ENCODE data around the gene ALPK3.

Gene ALPK3

DNA sequence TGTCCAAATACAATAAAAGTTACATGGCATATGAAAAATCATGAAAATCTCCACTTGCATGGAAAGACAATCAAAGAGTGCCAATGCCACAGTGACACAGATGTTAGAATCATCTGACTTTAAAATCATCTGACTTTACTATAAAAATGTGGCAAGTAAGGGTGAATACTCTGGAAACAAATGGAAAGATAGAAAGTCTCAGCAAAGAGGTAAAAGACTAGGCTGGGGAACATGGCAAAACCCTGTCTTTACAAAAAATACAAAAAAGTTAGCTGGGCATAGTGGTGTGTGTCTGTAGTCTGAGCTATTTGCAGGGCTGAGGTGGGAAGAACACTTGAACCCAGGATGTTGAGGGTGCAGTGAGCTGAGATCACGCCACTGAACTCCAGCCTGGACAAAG lies 29.1 kb downstream of the ALPK3 start:
- DNase-seq (ENCODE audit: low read depth) = no peak

DNA sequence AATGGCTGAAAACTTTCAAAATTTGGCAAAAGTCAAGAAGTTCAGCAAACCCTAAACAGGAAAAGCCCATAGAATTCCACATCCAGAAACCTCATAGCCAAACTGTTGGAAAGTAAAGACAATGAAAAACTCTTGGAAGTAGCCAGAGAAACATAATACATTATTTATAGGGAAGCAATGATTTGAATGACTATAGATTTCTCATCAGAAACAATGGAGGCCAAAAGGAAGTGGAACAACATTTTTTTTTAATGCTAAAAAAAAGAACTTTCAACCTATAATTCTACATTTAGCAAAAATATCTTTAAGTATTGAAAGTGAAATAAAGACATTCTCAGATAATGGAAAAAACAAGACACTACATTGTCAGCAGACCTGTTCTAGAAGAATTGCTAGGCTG lies 30.2 kb downstream of the ALPK3 start:
- no peak for DNase-seq (ENCODE audit: low read depth)

DNA sequence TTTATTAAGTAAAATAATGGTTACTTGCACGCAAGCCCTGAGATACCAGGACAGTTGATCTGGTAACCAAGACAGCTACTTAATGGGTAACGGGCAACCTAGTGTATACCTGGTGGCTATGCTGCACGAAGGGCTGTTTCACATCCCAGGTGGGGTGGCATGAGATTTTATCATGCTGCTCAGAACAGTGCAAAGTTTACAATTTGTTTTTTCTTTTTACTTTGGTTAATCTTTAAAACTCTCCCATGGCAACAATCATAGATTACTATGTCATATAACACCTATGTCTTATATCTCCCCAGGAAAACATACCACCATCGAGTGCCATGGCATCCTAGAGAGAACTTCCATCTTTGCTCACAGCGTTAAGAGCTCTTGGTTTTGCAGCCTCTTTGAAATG lies 35.1 kb downstream of the ALPK3 start:
- no peak for DNase-seq (ENCODE audit: low read depth)

DNA sequence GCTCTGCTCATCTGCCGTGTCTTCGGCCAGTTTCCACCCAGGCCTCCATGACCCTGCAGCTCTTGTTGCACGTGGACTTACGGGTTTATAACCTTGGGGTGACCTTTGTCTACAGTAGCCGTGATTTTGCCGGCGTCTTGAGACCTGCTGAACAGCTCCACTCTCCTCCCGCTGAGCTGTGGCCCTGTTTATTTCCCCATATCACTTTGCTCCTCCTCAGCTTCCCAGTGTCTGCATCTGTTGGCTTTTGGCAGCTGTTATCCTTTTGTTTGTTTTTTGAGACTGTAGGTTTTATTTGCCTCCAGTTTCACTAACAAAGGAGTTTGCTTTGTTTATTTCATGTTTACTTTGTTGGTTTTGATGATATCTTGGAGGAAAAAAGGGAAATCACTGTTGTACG lies 38.0 kb downstream of the ALPK3 start:
- DNase-seq (ENCODE audit: low read depth) = no peak

DNA sequence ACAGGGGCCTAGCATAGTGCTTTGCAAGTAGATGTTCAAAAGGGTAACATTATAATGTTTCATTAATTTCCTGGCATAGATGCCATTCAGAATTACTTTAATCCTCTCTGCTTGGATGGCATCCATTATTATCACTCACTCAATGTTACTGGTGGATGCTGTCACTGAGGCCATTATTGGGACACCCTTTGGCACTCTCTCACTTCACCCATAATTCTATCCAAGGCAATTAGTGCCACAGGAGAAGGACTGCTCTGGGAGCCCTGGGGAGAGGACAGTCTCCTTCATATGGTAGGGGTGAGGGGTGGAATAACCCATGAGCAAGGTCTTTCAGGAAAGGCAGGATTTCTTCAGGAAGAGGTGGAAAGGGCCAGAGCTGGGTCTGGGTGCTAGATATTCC lies 38.6 kb downstream of the ALPK3 start:
- DNase-seq (ENCODE audit: low read depth) = no peak

DNA sequence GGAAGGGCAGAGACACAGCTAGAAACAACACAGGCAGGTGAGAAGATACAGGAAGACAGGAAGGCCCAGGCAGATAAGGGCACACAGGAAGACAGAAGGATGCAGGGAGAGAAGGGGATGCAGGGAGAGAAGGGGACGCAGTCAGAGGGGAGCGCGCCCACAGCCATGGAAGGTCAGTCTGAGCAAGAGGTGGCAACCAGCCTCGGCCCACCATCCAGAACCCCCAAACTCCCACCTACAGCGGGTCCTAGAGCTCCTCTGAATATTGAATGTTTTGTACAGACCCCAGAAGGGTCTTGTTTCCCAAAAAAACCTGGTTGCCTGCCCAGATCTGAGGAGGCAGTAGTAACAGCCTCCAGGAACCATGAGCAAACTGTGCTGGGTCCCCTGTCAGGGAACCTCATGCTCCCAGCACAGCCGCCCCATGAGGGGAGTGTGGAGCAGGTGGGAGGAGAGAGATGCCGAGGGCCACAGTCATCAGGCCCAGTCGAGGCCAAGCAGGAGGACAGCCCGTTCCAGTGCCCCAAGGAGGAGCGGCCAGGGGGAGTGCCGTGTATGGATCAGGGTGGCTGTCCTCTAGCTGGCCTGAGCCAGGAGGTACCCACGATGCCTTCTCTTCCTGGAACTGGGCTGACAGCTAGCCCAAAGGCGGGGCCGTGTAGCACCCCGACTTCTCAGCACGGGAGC lies 39.7 kb downstream of the ALPK3 start:
- no peak for DNase-seq (ENCODE audit: low read depth)

DNA sequence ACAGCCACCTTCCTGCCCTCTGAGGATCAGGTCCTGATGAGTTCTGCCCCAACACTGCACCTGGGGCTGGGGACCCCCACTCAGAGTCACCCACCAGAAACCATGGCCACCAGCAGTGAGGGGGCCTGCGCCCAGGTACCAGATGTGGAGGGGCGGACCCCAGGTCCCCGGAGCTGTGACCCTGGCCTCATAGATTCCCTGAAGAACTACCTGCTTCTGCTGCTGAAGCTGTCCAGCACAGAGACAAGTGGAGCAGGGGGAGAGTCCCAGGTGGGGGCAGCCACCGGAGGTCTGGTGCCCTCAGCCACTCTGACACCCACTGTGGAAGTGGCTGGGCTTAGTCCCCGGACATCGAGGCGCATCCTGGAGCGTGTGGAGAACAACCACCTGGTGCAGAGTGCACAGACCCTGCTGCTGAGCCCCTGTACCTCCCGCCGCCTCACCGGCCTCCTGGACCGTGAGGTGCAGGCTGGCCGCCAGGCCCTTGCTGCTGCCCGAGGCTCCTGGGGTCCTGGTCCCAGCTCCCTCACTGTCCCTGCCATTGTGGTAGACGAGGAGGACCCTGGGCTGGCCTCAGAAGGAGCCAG lies 40.4 kb downstream of the ALPK3 start:
- DNase-seq (ENCODE audit: low read depth) = no peak

DNA sequence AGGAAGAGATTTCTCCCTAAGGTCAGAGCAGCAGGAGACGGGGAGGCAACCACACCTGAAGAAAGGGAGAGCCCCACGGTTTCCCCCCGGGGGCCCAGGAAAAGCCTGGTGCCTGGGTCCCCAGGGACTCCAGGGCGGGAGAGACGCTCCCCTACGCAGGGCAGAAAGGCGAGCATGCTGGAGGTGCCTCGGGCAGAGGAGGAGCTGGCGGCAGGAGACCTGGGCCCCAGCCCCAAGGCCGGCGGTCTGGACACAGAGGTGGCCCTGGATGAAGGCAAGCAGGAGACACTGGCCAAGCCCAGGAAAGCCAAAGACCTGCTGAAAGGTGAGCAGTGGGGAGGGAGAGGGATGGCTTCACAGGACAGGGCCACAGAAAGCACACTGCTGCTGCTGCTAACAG lies 41.1 kb downstream of the ALPK3 start:
- DNase-seq (ENCODE audit: low read depth) = no peak

DNA sequence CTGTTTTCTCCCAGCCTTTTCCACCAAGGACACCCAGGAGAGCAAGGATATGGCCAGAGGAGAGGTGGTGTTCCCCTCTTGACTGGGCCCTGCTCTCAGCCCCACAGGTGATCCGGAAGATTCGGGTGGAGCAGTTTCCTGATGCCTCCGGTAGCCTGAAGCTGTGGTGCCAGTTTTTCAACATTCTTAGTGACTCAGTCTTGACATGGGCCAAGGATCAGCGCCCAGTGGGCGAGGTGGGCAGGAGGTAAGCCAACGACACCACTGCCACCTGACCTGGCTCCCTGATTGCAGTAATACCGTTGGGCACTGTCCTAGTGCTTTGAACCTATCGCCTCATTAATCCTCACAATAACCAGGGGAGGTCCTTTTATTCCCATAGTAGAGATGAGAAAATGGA lies 42.0 kb downstream of the ALPK3 start:
- no peak for DNase-seq (ENCODE audit: low read depth)

DNA sequence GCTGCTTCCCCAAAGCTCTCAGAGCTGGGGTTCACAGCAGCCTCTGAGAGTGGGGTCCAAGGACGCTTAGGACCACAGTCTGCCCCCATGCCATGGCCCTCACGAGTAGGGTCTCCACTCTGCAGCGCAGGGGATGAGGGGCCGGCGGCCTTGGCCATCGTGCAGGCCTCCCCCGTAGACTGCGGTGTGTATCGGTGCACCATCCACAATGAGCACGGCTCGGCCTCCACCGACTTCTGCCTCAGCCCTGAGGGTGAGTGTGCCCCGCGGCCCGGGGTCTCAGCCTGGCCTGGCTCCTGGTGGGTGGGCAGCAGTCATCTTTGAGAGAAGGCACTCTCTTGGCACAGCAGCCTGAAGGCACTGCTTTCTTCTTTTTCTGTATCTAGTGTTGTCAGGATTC lies 42.5 kb downstream of the ALPK3 start:
- DNase-seq (ENCODE audit: low read depth) = no peak

DNA sequence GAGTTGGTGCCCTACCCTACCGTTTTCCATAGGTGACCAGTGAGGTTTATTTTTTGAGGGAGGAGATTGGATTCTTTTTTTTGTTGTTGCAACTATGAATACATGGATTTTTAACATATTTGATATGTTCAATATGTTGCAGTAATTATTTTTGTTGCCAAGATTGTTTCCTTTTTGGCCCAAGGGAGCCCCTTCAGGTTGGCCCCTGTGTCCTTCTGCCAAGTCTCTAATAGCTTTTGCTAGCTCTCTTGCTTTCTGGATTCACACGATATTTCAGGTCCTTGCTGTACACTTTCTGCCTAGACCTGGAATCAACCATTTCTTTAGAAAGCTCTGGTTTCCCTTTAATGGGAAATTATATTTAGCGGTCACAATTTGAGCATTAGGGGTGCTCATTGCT lies 44.6 kb downstream of the ALPK3 start:
- DNase-seq (ENCODE audit: low read depth) = no peak

DNA sequence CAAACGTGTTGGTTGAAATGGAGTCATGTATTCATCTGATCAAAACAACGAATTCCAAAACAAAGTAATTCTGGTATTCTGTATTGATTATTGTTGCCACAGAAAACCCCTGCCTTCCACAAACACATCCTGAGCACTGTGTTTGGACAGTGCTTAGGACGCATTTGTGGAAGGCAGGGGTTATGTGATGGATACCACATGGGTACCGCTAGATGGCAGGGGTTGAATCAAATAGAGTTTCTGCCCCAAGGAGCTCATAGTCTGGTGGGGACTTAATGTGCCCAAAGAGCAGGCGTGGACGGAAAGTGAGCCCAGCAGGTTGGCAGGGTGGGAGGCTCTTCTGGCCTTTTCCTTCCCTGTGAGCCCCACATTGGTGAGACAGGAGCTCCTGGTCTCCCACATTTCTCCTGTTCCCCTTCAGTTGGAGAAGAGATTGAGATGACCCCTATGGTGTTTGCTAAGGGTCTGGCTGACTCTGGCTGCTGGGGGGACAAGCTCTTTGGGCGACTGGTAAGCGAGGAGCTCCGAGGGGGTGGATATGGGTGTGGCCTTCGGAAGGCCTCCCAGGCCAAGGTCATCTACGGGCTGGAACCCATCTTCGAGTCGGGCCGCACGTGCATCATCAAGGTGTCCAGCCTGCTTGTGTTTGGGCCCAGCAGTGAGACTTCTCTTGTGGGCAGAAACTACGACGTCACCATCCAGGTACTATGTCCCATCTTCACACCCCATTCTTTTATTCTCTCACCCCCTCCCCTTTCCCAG lies 45.2 kb downstream of the ALPK3 start:
- no peak for DNase-seq (ENCODE audit: low read depth)

DNA sequence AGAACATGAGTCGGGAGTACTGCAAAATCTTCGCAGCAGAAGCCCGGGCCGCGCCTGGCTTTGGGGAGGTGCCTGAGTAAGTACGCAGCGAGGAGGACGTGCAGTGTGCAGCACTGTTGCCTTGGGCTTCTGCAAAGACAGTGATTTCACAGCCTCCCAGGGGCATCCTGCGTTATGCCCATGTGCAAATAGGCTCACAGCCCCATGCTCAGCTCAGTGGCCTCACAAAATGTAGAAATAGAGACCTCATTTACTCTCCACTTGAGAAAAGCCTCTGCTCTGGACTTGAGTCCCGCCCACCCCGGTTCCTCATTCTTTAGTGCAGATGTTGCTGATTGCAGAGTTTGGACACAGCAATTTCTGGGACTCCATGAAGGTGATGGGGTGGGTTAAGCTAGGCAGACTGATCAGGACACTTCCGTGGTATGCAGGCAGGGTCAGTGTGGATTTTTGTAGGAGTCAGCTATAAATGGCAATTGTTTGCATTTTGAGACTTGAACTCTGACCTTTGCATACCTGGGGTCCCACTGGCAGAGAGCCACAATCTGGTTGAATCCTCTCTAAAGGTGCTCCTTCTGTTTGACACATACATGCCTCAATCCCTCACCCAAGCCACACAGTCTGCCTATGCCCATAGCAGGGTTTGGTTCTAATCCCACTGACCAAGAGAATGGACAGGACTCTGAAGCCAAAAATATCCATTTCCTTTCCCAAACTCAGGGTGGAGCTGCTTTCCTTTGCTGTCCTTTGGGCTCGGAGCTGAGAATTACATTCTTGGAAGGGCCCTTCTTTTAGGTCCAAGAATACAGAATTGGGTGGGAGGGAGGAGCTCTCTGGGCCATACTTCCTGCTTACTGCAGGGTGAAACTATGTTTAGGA lies 46.6 kb downstream of the ALPK3 start:
- no peak for DNase-seq (ENCODE audit: low read depth)

DNA sequence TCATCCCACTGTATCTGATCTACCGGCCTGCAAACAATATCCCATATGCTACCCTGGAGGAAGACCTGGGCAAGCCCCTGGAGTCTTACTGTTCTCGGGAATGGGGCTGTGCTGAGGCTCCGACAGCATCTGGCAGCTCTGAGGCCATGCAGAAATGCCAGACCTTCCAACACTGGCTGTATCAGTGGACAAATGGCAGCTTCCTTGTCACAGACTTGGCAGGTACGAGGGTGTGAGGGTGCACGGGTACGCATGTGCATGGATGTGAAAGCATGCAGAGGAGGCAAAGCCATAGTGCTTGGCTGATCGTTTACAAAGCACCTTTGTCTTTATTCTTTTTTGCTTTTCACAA lies 47.3 kb downstream of the ALPK3 start:
- DNase-seq (ENCODE audit: low read depth) = no peak

DNA sequence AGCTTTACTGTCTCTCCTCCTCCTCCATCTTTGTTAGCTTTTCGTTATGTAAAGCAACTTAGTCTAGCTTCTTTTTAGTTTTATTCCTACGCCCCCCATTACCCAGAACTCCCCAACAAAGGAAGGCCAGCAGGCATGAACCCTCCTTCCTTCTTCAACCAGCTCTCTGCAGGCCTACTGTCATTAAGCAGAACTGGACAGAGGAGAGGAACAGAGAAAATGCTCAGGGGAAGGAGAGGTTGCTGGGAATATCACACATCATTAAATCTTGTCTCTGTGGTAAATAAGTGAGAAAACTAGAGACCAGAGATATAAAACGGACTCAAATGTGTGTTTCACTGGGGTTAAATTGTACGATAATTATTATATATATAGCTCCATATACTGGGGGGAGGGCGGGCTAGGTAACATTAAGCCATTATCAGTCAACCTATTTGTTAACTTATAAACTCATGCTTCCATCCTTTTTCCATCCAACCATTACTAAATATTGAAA lies 48.0 kb downstream of the ALPK3 start:
- DNase-seq (ENCODE audit: low read depth) = no peak

DNA sequence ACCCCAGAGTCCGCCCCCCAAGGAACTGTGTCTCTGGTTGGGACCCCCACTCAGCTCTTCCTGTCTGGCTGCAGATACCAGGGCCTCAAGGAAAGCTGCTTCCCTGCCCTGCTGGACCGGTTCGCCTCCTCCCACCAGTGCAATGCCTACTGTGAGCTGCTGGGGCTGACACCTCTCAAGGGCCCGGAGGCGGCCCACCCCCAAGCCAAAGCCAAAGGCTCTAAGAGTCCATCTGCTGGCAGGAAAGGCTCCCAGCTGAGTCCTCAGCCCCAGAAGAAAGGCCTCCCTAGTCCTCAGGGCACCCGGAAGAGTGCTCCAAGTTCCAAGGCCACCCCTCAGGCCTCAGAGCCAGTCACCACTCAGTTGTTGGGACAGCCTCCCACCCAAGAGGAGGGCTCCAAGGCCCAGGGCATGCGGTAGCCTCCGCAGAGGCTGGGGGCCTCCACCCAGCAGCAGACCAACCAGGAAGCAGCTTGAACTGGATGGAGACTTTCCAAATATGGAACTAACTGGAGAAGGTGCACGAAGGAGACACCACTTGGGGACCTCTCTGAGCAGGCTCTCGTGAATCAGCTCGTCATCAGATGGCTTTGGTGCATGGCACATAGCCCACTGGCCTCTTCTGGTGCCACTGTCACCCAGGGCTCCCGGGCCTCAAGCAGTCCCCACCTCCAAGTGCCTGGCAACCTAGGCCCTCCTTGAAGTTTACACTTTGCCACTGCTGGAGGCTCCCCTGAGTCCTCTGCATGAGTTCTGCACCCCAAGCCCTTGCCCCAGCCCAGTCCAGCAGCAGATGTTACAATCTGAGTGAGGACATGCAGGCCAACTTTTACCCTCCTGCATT lies 51.1 kb downstream of the ALPK3 start:
- DNase-seq (ENCODE audit: low read depth) = no peak

DNA sequence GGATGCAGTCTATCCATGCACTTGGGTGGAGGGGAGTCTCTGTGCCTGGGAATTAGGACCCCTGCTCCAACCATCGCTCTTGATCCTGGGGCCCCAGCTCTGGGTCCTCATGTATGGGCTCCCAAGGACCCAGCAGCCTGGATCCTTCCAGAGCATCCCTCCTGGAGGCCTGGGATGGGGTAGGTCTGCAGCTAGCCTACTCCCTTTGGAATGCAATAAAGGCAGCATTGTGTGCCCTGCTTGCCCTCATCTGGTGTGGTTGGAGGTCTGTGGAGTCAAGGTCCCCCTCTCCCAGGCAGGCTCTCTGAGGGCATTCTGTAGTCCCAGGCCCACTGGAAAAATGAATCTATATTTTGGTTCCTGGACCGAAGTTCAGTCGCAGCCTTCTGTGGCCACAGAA lies 52.4 kb downstream of the ALPK3 start:
- no peak for DNase-seq (ENCODE audit: low read depth)

DNA sequence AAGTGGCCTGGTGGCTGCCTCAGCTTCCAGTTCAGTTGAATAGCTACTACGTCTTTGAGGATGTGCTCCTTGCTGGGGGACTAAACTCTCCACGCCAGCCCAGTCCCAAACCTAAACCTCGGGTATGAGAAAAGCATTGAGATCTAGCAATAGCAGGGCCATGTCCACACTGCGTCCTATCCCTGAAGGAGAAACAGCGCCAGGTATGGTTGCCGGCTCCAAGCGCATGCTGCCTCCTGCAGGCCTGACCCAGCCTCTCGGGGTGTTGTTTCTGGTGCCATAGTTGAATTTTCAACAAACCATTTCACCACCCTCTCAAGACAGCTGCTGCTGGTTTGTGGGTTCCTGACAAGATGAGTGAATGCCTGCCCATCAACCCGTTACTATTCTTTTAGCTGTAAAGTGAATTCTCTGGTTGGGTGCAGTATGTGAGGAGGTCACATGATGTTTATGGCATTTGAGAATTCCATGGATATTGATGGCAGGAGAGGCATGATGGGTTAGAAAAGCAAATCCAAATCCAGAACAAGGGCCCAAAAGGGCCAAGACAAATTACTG lies 54.4 kb downstream of the ALPK3 start:
- no peak for DNase-seq (ENCODE audit: low read depth)

DNA sequence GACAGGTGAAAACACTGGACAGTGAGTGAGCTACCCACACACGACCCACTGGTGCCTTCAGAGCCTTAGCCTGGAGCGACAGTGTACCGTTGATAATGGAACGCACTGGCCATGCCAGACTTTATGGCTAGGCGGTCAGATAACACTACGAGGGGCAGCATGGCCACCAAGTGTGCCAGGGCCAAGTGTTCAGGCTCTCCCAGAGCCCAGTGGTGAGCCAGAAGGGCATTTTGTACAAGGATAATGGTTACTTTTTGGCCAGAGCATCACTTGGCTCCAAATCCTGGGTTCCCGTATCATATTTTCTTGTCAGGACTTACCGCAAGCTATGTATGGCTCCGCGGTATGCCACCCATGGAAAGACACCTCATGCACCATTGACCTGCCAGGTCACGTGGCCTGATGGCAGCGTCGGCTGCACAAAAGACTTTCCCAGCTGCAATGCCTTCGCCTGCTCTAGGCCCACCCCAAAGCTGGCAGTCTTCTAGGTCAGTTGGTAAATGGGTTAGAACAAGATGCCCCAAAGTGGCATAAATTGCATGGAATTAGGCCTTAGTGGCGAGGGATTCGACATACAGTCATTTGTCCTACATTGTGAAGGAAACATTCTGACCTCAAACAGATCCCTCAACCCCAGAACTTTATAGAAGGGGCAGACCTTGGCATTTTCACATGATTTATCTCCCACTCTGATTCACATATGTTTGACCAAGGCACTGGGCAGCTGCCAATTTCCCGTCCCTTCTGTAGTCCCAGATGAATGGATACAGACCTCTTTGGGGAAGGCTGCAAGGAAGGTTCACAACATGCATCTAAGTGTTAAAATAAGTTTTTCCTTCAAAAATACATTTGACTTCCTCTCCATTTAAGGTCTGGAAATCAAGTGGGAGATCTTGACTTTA lies 55.1 kb downstream of the ALPK3 start:
- no peak for DNase-seq (ENCODE audit: low read depth)

DNA sequence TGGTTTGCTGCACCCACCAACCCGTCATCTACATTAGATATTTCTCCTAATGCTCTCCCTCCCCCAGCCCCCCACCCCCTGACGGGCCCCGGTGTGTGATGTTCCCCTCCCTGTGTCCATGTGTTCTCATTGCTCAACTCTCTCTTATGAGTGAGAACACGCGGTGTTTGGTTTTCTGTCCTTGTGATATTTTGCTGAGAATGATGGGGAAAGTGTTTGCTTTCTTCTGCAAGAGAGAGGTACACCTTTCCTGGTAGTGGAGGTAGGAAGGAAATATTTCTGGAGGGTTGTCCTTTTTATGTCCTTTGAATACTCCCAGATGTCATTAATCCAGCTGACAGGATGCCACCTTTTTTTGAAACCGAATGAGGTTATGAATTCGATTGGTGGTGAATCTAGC lies 56.8 kb downstream of the ALPK3 start:
- DNase-seq (ENCODE audit: low read depth) = no peak
